Bronchial epithelial cell (primary cell): Measurements from ENCODE around the gene GOLGA6L22. TPM values are rescaled to one million over a fixed set of nuclear protein-coding genes. Genes with fewer than 3 reads are reported as not detected.
"Not testable (repeated sequence)": the region's sequence is repeated elsewhere in the genome, so short reads cannot be mapped to it uniquely, and the experiment has no call there.

Experiments used
- DNase-seq: peaks from one replicate; pipeline ENCODE4 v3.0.0-alpha.2; 2010; ENCODE audit warnings: low read depth
- FAIRE-seq: peaks from 2 replicates; lab custom pipeline; 2011; peaks lifted over from hg19 to GRCh38; lab: Jason Lieb, UNC
- H3K27me3 ChIP-seq: 2 replicates; pipeline ENCODE4 v1.5.1; 2011; ENCODE audit warnings: low read length; ENCODE audit not compliant: control insufficient read depth, insufficient read depth
- H3K36me3 ChIP-seq: 2 replicates; pipeline ENCODE4 v1.5.1; 2011; ENCODE audit warnings: low read length; ENCODE audit not compliant: control insufficient read depth, insufficient read depth
- H3K4me3 ChIP-seq: 2 replicates; pipeline ENCODE4 v1.5.1; 2011; ENCODE audit warnings: mild to moderate bottlenecking, low read depth, low read length, control low read depth
- total RNA-seq: library from RNA; depleted of rRNA; stranded (reverse); fragments of >200 nt; gene quantifications from 2 replicates; pipeline ENCODE4 v1.2.1, GENCODE V29; 2014

The GOLGA6L22 gene
- total RNA-seq, 1 donor from 2014 or later, result not detected

DNA sequence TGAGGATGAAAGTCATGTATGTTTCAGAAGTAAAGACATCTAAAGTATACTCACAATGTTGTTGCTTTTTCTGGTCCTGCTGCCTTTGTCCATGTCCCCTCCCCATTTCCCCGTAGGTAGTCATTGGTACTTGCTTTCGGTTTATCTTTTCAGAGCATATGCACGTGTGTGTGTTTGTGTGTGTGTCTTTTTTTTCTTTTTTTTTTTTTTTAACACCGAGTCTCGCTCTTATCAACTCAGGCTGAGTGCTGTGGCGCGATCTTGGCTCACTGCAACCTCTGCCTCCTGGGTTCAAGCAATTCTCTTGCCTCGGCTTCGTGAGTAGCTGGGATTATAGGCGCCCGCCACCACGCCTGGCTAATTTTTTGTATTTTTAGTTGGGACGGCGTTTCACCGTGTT lies 57.4 kb downstream of the GOLGA6L22 start:
- H3K4me3 ChIP-seq, DNase-seq, H3K36me3 ChIP-seq, FAIRE-seq, H3K27me3 ChIP-seq: not testable (repeated sequence)
